Measurements from ENCODE around the gene TRAF3IP3. TPM values are rescaled to one million over a fixed set of nuclear protein-coding genes. Genes with fewer than 3 reads are reported as not detected.

The TRAF3IP3 gene
- total RNA-seq, 1 donor from 2014 or later: 1.0 TPM

GRCh38 chr1:209830722-209831121 is 74.9 kb downstream of the TRAF3IP3 start:
- Histone ChIP-seq H3K36me3 (ENCODE audit: control insufficient read depth in 3 of 3, insufficient read depth in 3 of 3, low read length in 3 of 3) (peaks cover 16 to 35% (median 33%) of the 10 kb centered on the region in 3 donors), H3K4me3 (ENCODE audit: low read length in 3 of 3) (no peak overlapping the region), H3K27ac (ENCODE audit: low read depth, low read length) (no peak overlapping the region), H3K27me3 (ENCODE audit: control insufficient read depth in 3 of 3, insufficient read depth in 3 of 3, low read length in 3 of 3) (no peaks in the 10 kb centered on the region), H3K4me1 (ENCODE audit: control insufficient read depth in 3 of 3, insufficient read depth in 3 of 3, low read length in 3 of 3) (no peaks in the 10 kb centered on the region), H3K9ac (ENCODE audit: low read depth in 1 of 3, low read length in 3 of 3) (no peak overlapping the region), H3K9me3 (ENCODE audit: control insufficient read depth in 3 of 3, low read length in 3 of 3) (no peaks in the 10 kb centered on the region)

- Histone ChIP-seq H3K36me3 (ENCODE audit: control insufficient read depth in 3 of 3, insufficient read depth in 3 of 3, low read length in 3 of 3) (peaks cover 16 to 39% (median 35%) of the 10 kb centered on the region in 3 donors), H3K9ac (ENCODE audit: low read depth in 1 of 3, low read length in 3 of 3) (no peak overlapping the region), H3K27ac (ENCODE audit: low read depth, low read length) (no peak overlapping the region), H3K4me3 (ENCODE audit: low read length in 3 of 3) (no peak overlapping the region), H3K9me3 (ENCODE audit: control insufficient read depth in 3 of 3, low read length in 3 of 3) (no peaks in the 10 kb centered on the region), H3K4me1 (ENCODE audit: control insufficient read depth in 3 of 3, insufficient read depth in 3 of 3, low read length in 3 of 3) (no peaks in the 10 kb centered on the region), H3K27me3 (ENCODE audit: control insufficient read depth in 3 of 3, insufficient read depth in 3 of 3, low read length in 3 of 3) (no peaks in the 10 kb centered on the region)
Observed at GRCh38 chr1:209831615-209832014, 75.8 kb downstream of the TRAF3IP3 start.

Other genes with a start within 250 kb of the TRAF3IP3 start
- not detected for gene CAMK1G, start 172.3 kb upstream of the TRAF3IP3 start, total RNA-seq
- gene LAMB3, start 103.6 kb upstream of the TRAF3IP3 start, total RNA-seq: 0.52 TPM
- gene G0S2, start 80.6 kb upstream of the TRAF3IP3 start, total RNA-seq: 78.8 TPM
- not detected for gene HSD11B1, start 51.2 kb upstream of the TRAF3IP3 start, total RNA-seq
- 3.7 TPM for gene C1orf74, start 28.5 kb downstream of the TRAF3IP3 start, total RNA-seq
- gene IRF6, start 50.1 kb downstream of the TRAF3IP3 start, total RNA-seq: 0.52 TPM
- gene UTP25, start 71.9 kb downstream of the TRAF3IP3 start, total RNA-seq: 4.7 TPM
- under 0.01 TPM for gene SYT14, start 182.2 kb downstream of the TRAF3IP3 start, total RNA-seq

Data from skeletal muscle tissue (tissue), 4 donors.